Parathyroid adenoma (tissue), 2 donors: ENCODE results near the gene RANBP10.

Source experiments
- H2AFZ ChIP-seq: fragments of 300-600 bp; sonication (generic); one replicate; pipeline ENCODE4 v1.7.0; 2017; ENCODE audit warnings: antibody characterized with exemption, mild to moderate bottlenecking
- H3K27ac ChIP-seq: fragments of 300-600 bp; sonication (generic); one replicate; pipeline ENCODE4 v1.7.0; 2017
- H3K27me3 ChIP-seq: fragments of 300-600 bp; sonication (generic); one replicate; pipeline ENCODE4 v1.7.0; 2017; ENCODE audit warnings: low read length; ENCODE audit not compliant: control insufficient read depth, insufficient read depth
- H3K36me3 ChIP-seq: fragments of 300-600 bp; sonication (generic); one replicate; pipeline ENCODE4 v1.7.0; 2017; ENCODE audit warnings: low read length; ENCODE audit not compliant: control insufficient read depth, insufficient read depth
- H3K4me1 ChIP-seq: fragments of 300-600 bp; sonication (generic); one replicate; pipeline ENCODE4 v1.7.0; 2017; ENCODE audit warnings: control low read depth
- H3K4me2 ChIP-seq: fragments of 300-600 bp; sonication (generic); one replicate; pipeline ENCODE4 v1.7.0; 2017; ENCODE audit warnings: low read length
- H3K4me3 ChIP-seq: fragments of 300-600 bp; sonication (generic); one replicate; pipeline ENCODE4 v1.7.0; 2017; ENCODE audit warnings: low read depth, low read length
- H3K79me2 ChIP-seq: fragments of 300-600 bp; sonication (generic); one replicate; pipeline ENCODE4 v1.7.0; 2017; ENCODE audit warnings: control low read depth
- H3K9ac ChIP-seq: fragments of 300-600 bp; sonication (generic); one replicate; pipeline ENCODE4 v1.7.0; 2017; ENCODE audit warnings: mild to moderate bottlenecking
- H3K9me3 ChIP-seq: fragments of 300-600 bp; sonication (generic); one replicate; pipeline ENCODE4 v1.7.0; 2017; ENCODE audit warnings: low read length; ENCODE audit not compliant: control insufficient read depth
- TF ChIP-seq, protein P1 (sequence below): fragments of 300-600 bp; sonication (generic); IDR thresholded peaks from one replicate; pipeline ENCODE4 v1.7.0; 2017; ENCODE audit warnings: antibody characterized with exemption, mild to moderate bottlenecking
- donor health status: primary hyperparathyroidism.

The RANBP10 gene

DNA sequence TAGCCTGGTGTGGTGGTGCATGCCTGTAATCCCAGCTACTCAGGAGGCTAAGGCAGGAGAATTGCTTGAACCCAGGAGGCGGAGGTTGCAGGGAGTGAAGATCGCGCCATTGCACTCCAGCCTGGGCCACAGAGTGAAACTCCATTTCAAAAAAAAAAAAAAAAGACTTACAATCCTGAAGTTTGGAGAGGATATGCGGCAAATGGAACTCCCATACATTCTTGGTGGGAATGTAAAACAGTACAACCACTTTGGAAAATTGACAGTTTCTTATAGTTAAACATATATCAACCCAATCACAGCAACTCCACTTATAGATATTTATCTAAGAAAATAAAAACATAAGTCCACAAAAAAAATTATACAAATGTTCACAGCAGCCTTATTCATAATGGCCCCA is 99.2 kb downstream of the RANBP10 start:
- H3K27me3 ChIP-seq, result no peaks in the 10 kb centered on the region
- H3K9me3 ChIP-seq, result no peaks in the 10 kb centered on the region
- no peak overlapping the region for H3K4me3 ChIP-seq
- H3K4me2 ChIP-seq, result no peak overlapping the region
- TF ChIP-seq, protein P1, sequence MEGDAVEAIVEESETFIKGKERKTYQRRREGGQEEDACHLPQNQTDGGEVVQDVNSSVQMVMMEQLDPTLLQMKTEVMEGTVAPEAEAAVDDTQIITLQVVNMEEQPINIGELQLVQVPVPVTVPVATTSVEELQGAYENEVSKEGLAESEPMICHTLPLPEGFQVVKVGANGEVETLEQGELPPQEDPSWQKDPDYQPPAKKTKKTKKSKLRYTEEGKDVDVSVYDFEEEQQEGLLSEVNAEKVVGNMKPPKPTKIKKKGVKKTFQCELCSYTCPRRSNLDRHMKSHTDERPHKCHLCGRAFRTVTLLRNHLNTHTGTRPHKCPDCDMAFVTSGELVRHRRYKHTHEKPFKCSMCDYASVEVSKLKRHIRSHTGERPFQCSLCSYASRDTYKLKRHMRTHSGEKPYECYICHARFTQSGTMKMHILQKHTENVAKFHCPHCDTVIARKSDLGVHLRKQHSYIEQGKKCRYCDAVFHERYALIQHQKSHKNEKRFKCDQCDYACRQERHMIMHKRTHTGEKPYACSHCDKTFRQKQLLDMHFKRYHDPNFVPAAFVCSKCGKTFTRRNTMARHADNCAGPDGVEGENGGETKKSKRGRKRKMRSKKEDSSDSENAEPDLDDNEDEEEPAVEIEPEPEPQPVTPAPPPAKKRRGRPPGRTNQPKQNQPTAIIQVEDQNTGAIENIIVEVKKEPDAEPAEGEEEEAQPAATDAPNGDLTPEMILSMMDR, result no peak
- no peaks in the 10 kb centered on the region for H3K36me3 ChIP-seq
- H3K4me1 ChIP-seq, result no peaks in the 10 kb centered on the region
- H3K27ac ChIP-seq, result no peak overlapping the region
- H2AFZ ChIP-seq, result no peak overlapping the region
- H3K79me2 ChIP-seq, result peaks cover 37% of the 10 kb centered on the region
- H3K9ac ChIP-seq, result no peak overlapping the region

DNA sequence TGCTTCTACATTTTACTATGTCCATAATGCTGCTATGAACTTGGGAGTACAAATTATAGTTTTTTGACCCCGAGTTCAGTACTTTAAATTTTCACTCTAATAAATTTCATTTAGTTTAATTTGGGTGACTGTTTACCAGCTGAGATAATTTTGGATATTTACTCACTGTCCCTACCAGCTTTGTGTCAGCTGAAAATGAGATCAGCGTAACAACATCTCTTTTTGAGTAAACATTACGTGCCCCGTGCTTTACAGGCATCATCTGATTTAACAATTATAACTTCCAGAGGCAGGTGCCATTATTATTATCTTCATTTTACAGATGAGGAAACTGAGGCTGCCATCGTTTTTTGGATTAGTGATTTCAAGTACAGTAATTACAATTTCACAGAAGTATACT is 102.2 kb downstream of the RANBP10 start:
- no peaks in the 10 kb centered on the region for H3K27me3 ChIP-seq
- no peaks in the 10 kb centered on the region for H3K9me3 ChIP-seq
- no peaks in the 10 kb centered on the region for H3K36me3 ChIP-seq
- no peak overlapping the region for H3K4me2 ChIP-seq
- H3K4me3 ChIP-seq, result no peak overlapping the region
- no peak overlapping the region for H3K9ac ChIP-seq
- H3K79me2 ChIP-seq, result peaks cover 37% of the 10 kb centered on the region
- H3K4me1 ChIP-seq, result no peaks in the 10 kb centered on the region
- H3K27ac ChIP-seq, result no peak overlapping the region
- no peak overlapping the region for H2AFZ ChIP-seq
- TF ChIP-seq, protein P1, result no peak

DNA sequence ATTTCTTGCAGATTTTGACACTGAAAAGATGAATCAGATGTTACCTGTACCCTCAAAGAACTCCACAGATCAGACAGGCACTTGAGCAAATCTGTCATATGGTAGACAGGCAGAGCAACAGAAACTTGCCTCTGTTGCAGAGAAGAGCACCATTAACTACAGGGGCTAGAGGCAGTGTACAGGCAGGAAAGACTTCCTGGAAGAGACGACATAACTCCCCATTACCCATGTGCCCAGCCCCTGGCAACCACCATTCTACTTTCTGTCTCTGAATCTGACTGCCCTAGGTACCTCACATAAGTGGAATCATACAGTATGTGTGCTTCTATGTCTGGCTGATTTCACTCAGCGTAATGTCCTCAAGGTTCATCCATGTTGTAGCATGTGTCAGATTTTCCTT is 102.7 kb downstream of the RANBP10 start:
- no peak overlapping the region for H3K4me3 ChIP-seq
- no peaks in the 10 kb centered on the region for H3K27me3 ChIP-seq
- no peak overlapping the region for H3K4me2 ChIP-seq
- H3K9ac ChIP-seq, result no peak overlapping the region
- H3K9me3 ChIP-seq, result no peaks in the 10 kb centered on the region
- peaks cover 36% of the 10 kb centered on the region for H3K79me2 ChIP-seq
- no peaks in the 10 kb centered on the region for H3K4me1 ChIP-seq
- H3K27ac ChIP-seq, result peak overlapping the region; percentile 26
- no peaks in the 10 kb centered on the region for H3K36me3 ChIP-seq
- no peak overlapping the region for H2AFZ ChIP-seq
- TF ChIP-seq, protein P1, result no peak

DNA sequence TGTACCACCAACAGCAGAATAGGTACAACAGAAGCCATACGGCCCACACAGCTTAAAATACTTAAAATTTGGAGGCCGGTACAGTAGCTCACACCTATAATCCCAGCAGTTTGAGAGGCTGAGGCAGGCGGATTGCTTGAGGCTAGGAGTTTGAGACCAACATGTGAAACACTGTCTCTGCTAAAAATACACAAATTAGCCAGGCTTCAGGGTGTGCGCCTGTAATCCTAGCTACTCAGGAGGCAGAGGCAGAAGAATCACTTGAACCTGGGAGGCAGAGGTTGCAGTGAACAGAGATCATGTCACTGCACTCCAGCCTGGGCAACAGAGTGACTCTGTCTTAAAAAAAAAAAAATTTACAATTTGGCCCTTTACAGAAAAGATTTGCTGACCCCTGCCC is 104.2 kb downstream of the RANBP10 start:
- Histone ChIP-seq H3K9me3 (no peaks in the 10 kb centered on the region), H3K36me3 (no peaks in the 10 kb centered on the region), H3K27ac (no peak overlapping the region), H3K4me3 (no peak overlapping the region), H2AFZ (no peak overlapping the region), H3K27me3 (no peaks in the 10 kb centered on the region), H3K79me2 (peaks cover 46% of the 10 kb centered on the region), H3K9ac (no peak overlapping the region), H3K4me2 (no peak overlapping the region), H3K4me1 (no peaks in the 10 kb centered on the region)
- TF ChIP-seq, protein P1, result no peak

DNA sequence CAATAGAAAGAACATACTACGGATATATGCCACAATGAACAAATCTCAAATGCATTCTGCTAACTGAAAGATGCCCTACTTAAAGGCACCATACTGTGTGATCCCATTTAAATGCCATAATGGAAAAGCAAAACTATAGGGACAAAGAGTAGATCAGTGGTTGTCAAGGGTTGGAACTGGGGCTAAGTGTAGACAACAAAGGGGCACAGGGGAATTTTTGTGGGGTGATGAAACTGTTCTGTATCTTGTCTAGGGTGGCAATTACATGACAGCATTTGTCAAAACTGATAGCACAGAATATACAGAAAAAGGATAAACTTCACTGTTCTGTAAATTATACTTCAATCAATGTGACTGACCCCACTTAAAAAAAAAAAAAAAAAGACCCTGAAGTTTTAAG is 104.9 kb downstream of the RANBP10 start:
- no peaks in the 10 kb centered on the region for H3K4me1 ChIP-seq
- H2AFZ ChIP-seq, result no peak overlapping the region
- no peaks in the 10 kb centered on the region for H3K27me3 ChIP-seq
- H3K27ac ChIP-seq, result no peak overlapping the region
- no peak overlapping the region for H3K4me3 ChIP-seq
- H3K79me2 ChIP-seq, result peaks cover 51% of the 10 kb centered on the region
- no peaks in the 10 kb centered on the region for H3K9me3 ChIP-seq
- no peaks in the 10 kb centered on the region for H3K36me3 ChIP-seq
- TF ChIP-seq, protein P1, result no peak
- no peak overlapping the region for H3K4me2 ChIP-seq
- H3K9ac ChIP-seq, result no peak overlapping the region
